GM12892 (cell line): ENCODE data around the gene ACTN1.

Experiments used
- DNase-seq: peaks from one replicate; pipeline ENCODE4 v3.0.0; 2011; ENCODE audit not compliant: insufficient read length
- FAIRE-seq: peaks from 2 replicates; lab custom pipeline; 2011; peaks lifted over from hg19 to GRCh38; lab: Jason Lieb, UNC
- POLR2A ChIP-seq: IDR thresholded peaks from 2 replicates; pipeline ENCODE4 v1.6.1; 2011; ENCODE audit warnings: low read depth, low read length, control low read depth
- POLR2AphosphoS5 ChIP-seq: IDR thresholded peaks from 2 replicates; pipeline ENCODE4 v1.6.1; 2011; ENCODE audit warnings: low read depth, low read length, control low read depth
- TAF1 ChIP-seq: IDR thresholded peaks from 2 replicates; pipeline ENCODE4 v1.6.1; 2011; ENCODE audit warnings: low read depth, mild to moderate bottlenecking, control low read depth, low read length, borderline replicate concordance

ACTN1 gene

DNA sequence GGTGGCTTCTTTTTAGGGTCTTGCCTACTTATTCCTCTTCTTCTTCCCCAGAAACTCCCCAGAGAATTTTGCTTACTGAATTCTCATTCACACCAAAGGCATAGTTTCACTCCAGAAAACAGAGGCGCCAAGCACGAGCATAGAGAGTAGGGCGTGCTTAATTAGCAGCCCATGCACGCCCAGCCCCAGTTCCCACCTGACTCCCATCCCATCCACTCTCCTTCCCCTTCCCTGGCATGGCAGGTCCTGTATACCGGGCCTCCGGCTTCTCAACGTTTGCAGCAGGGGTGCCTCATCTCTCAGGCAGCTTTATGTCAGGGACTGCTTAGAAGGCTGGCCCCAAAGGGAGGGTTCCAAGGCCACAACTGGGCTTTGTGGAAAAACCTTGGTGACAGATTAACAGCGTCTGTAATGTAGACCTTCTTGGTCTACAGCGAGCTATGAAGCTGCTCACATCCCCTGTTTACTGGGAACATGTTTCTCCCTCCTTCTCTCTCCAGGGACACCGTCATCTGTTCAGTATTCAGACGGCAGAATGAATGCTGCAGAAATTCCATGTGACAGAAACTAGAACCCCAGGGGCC, 62.7 kb downstream of the ACTN1 start:
- FAIRE-seq (no peak), DNase-seq (no peak)
- TF ChIP-seq POLR2AphosphoS5: no peak
- TF ChIP-seq POLR2A: no peak
- TF ChIP-seq TAF1: no peak

DNA sequence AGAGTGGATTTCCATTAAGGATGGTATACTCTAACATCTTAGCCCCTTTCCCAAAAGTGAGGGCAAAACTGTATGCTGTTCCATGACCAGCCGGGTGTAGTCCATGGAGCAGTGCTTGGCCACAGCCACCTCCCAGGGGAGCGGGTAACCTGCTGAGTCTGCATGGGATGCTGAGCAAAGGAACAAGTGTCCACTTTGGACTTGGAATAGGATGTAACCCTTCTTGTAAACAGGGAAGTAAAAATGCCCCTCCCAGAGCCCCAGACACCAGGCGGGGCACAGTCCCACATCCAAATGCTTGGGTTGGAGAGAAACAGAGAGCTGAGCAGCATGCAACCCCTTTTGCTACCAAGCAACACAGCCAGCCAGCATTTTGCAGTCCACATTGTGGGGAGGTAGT, 65.6 kb downstream of the ACTN1 start:
- no peak for DNase-seq
- TF ChIP-seq TAF1 (no peak), POLR2A (no peak), POLR2AphosphoS5 (no peak)
- no peak for FAIRE-seq

DNA sequence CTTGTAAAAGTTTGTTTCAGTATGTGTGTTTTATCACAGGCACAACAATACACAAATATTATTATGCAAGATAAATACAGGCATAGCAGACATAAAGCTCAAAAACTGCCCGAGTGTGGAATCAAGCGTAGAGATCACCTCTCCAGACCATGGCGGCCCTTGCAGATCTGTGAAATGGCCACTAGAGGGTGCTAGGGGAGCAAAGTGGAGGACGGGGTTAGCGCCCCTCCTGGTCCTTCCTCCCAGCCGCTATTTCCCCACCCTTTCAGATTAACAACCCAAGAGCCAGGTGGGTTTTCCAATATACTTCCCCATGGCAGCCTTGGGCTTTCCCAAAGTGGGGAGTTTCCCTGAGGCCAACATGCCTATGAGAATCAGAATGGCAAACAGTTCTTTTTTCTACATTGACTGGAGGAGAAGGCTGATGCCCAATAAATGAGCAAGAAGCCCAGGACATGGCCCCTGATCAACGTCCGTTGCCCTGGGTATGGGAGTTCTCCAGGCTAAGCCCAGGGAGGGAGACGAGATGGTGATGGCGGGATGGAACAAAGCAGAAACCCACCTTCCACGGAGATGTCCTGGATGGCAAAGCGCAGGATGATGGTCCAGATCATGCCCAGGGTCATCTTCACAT, 67.4 kb downstream of the ACTN1 start:
- peak; percentile 90 for FAIRE-seq

DNA sequence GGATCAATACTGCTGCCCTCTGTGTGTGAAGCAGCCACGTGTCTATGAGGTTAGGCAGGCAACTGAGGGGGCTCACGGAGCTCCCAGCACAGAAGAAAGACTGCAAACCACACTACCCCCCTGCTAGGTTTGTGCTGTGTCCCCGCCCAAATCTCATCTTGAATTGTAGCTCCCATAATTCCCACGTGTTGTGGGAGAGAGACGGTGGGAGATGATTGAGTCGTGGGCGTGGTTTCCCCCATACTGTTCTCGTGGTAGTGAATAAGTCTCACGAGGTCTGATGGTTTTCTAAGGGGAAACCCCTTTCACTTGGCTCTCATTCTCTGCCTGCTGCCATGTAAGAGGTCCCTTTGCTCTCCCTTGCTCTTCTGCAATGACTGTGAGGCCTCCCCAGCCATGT, 68.6 kb downstream of the ACTN1 start:
- TF ChIP-seq TAF1 (no peak), POLR2A (no peak), POLR2AphosphoS5 (no peak)
- peak; percentile 60 for FAIRE-seq
- no peak for DNase-seq

More for the DNA sequence above, 67.4 kb downstream of the ACTN1 start:
- peak; percentile 77 for DNase-seq
- TF ChIP-seq TAF1 (no peak), POLR2A (no peak), POLR2AphosphoS5 (no peak)

DNA sequence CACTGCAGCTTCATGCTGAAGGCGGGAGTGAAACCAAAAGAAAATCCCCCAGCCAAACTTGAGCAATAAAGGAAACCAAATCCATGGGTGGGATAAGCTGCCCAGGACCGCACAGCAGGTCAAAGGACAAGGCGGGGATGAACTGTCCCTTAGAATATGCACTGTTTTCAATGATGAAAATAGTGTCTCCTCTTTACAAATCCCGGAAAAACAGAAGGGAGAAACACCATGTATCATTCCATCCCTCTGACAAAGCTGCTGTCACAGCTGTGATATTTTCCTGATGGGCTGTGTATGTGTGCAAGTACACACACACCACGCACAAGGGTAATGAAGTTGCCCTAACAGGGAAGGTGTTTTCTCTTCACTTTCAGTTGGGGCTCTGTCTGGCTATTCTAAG, 70.3 kb downstream of the ACTN1 start:
- DNase-seq (no peak), FAIRE-seq (no peak)
- TF ChIP-seq POLR2A (no peak), POLR2AphosphoS5 (no peak), TAF1 (no peak)

DNA sequence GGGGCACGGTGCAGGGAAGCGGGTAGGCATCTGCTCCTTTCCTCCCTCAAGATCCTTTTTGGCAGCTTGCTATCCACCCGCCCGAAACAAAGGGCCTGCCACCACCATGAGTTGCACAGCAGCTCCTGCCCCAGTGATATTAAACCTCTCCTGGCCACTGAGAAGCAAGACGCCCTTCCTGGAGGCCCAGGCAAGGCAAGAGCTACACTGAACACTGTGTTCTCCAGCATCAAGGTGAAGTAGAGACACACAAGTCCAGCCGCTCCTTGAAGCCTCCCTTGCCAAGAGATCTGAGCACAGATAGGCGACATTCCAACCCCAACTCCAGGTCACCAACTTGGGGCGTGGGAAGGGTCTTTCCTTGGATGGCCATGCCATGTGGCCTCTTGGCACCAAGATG, 70.9 kb downstream of the ACTN1 start:
- no peak for TF ChIP-seq POLR2AphosphoS5
- no peak for TF ChIP-seq TAF1
- no peak for TF ChIP-seq POLR2A
- DNase-seq (no peak), FAIRE-seq (no peak)

DNA sequence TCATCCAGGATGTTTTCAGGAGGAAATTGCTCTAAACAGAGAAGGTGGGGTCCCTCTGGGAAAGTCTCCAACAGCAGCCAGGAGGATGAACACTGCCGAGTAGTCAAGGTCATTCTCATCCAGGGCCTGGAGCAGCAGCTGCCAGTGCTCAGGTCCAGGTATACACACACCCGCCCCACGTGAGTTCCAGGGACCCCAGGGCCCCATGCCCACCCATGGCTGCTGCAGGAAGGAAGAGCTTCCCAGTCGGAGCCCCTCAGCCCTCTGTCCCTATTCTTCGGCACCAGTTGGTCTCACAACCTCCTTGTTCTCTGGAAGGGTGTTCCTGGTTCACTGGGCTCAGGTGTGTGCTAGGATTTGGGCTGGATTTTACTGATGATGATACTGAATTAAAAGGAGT, 72.7 kb downstream of the ACTN1 start:
- FAIRE-seq (no peak), DNase-seq (no peak)
- no peak for TF ChIP-seq POLR2A
- no peak for TF ChIP-seq POLR2AphosphoS5
- no peak for TF ChIP-seq TAF1

DNA sequence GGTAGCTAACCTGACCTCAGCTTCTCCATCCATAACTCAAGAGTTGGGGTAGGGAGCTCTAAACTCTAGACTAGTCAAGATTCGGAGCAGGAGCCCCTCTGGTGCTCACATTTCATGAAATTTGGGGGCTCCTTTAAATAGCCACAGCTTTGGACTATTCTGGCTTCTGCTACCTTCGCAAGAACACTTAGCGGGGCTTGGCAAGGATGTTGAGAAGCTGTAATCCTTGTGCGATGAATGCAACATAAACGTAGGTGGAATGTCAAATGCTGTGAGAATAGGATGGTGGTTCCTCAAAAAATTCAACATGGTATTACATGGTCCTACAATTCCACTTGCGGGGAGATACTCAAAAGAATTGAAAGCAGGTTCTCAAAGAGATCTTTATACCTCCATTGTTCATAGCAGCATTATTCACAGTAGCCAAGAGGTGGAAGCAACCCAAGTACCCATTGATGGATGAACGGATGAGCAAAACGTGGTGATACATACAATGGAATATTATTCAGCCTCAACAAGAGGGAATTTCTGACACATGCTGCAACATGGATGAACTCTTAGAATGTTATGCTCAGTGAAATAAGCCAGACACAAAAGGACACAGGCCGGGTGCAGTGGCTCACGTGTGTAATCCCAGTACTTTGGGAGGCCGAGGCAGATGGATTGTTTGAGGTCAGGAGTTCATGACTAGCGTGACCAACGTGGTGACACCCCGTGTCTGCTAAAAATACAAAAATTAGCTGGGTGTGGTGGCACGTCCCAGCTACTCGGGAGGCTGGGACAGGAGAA, 73.8 kb downstream of the ACTN1 start:
- TF ChIP-seq POLR2AphosphoS5 (no peak), TAF1 (no peak), POLR2A (no peak)
- no peak for FAIRE-seq
- no peak for DNase-seq

DNA sequence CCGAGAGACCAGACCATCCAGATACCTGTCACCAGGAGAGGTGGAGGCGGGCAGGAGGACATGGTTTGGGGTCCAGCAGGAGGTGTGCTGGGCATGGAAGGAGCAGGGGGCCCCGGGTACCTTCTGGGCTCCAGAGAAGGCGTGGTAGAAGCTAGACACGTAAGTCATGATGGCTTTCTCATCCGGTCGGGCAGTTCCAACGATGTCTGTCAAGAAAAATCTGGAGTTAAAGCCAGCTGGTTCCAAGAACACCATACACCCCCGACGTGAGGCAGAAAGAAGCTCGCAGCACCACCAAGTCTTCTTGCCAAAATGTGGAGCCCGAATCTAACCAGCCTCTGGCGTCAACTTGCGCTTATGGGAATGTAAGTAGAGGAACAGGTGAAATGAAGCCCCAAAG, 76.7 kb downstream of the ACTN1 start:
- FAIRE-seq: no peak
- TF ChIP-seq POLR2AphosphoS5 (no peak), TAF1 (no peak), POLR2A (no peak)
- DNase-seq: no peak

DNA sequence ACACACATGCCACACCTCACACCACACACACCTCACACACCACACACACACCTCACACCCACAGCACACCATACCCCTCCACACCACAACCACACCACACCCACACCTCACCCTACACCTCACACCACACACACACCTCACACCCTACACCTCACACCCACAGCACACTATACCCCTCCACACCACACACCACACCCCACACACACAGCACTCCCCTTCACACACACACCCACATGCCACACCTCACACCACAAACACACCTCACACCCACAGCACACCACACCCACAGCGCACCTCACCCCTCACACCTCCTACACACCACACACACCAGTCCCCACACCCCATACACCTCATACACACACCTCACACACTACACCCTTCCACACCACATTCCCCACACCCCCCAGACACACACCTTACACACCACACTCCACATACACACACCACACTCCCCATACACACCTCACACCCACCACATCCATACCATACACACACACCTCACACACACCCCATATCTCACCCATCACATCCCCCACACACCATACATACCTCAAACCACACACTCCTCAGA, 80.0 kb downstream of the ACTN1 start:
- FAIRE-seq (no peak), DNase-seq (no peak)
- TF ChIP-seq POLR2A (no peak), TAF1 (no peak), POLR2AphosphoS5 (no peak)
